Endothelial cell of umbilical vein (primary cell): ENCODE results near the gene CERS6. TPM values are rescaled to one million over a fixed set of nuclear protein-coding genes. Genes with fewer than 3 reads are reported as not detected.

ENCODE experiments used
- BruUV-seq: library from RNA; stranded (reverse); fragments of 400-500 nt; replicated peaks from 2 replicates; lab custom pipeline; 2021; lab: Mats Ljungman, UMichigan
- CTCF ChIA-PET: fragments of 300-600, 350-600 bp; sonication (Branson Sonifier 250); formaldehyde crosslinking; loops from one replicate; lab custom pipeline; 2021; ENCODE audit warnings: antibody characterized with exemption, inconsistent platforms; lab: Charles Lee
- POLR2A ChIA-PET: fragments of 300-600, 350-600 bp; sonication (Branson Sonifier 250); formaldehyde crosslinking; loops from one replicate; lab custom pipeline; 2021; ENCODE audit warnings: antibody characterized with exemption, inconsistent platforms; lab: Charles Lee
- DNase-seq: peaks from one replicate; pipeline ENCODE4 v3.0.0-alpha.2; 2011; ENCODE audit warnings: low read depth, low spot score
- FAIRE-seq: peaks from 2 replicates; lab custom pipeline; 2011; peaks lifted over from hg19 to GRCh38; lab: Jason Lieb, UNC
- H2AFZ ChIP-seq: 2 replicates; pipeline ENCODE4 v1.6.0; 2012; ENCODE audit warnings: low read depth, low read length, control low read depth, inconsistent platforms
- H3K27ac ChIP-seq: 2 replicates; pipeline ENCODE4 v1.5.1; 2011; ENCODE audit warnings: low read depth, mild to moderate bottlenecking, control low read depth, low read length, moderate library complexity; ENCODE audit not compliant: insufficient read depth
- H3K27me3 ChIP-seq, 2 experiments: 2 replicates each; pipeline versions ENCODE4 v1.6.0 to v1.6.1; 2011; ENCODE audit warnings: low read length in 2 of 2, mixed read lengths in 1 of 2; ENCODE audit not compliant: control insufficient read depth in 2 of 2, insufficient read depth in 2 of 2
- H3K36me3 ChIP-seq, 2 experiments: 2 replicates in 1 of 2; 3 replicates in 1 of 2; pipeline ENCODE4 v1.5.1; 2011; ENCODE audit warnings: low read length in 2 of 2, mild to moderate bottlenecking in 1 of 2, moderate library complexity in 1 of 2; ENCODE audit not compliant: control insufficient read depth in 2 of 2, insufficient read depth in 2 of 2; ENCODE audit errors: extremely low read depth in 1 of 2
- H3K4me1 ChIP-seq: 3 replicates; pipeline ENCODE4 v1.5.1; 2011; ENCODE audit warnings: mild to moderate bottlenecking, low read length; ENCODE audit not compliant: control insufficient read depth, insufficient read depth; ENCODE audit errors: extremely low read depth
- H3K4me2 ChIP-seq: 2 replicates; pipeline ENCODE4 v1.6.1; 2011; ENCODE audit warnings: low read length, control low read depth, mixed read lengths; ENCODE audit not compliant: insufficient read depth
- H3K4me3 ChIP-seq, 3 experiments: fragments of 200-600 bp in 1 of 3; sonication (generic), shearing (Covaris generic) in 1 of 3; replicated peaks in 1 of 3; 2 replicates each; pipeline ENCODE4 v1.5.1; 2011 to 2016; ENCODE audit warnings: control low read depth in 3 of 3, low read length in 3 of 3, mild to moderate bottlenecking in 2 of 3, inconsistent platforms in 1 of 3, low read depth in 1 of 3, moderate library complexity in 1 of 3; ENCODE audit not compliant: insufficient read depth in 1 of 3
- H3K79me2 ChIP-seq: 2 replicates; pipeline ENCODE4 v1.6.0; 2012; ENCODE audit warnings: low read length, inconsistent platforms; ENCODE audit not compliant: control insufficient read depth, insufficient read depth
- H3K9ac ChIP-seq: replicated peaks from 2 replicates; pipeline ENCODE3; 2011; ENCODE audit warnings: low read length, control low read depth; ENCODE audit not compliant: insufficient read depth; ENCODE audit errors: extremely low read depth
- H3K9me1 ChIP-seq: replicated peaks from 3 replicates; pipeline ENCODE4 v1.6.0; 2011; ENCODE audit warnings: mild to moderate bottlenecking, low read length; ENCODE audit not compliant: control insufficient read depth, insufficient read depth; ENCODE audit errors: extremely low read depth
- H3K9me3 ChIP-seq: replicated peaks from 2 replicates; pipeline ENCODE4 v1.5.1; 2012; ENCODE audit warnings: low read length, inconsistent platforms; ENCODE audit not compliant: control insufficient read depth, insufficient read depth
- H4K20me1 ChIP-seq: replicated peaks from 2 replicates; pipeline ENCODE3; 2011; ENCODE audit warnings: mild to moderate bottlenecking, low read length; ENCODE audit not compliant: control insufficient read depth, insufficient read depth; ENCODE audit errors: extremely low read depth
- EZH2 ChIP-seq: IDR thresholded peaks from 2 replicates; pipeline ENCODE4 v1.6.1; 2012; ENCODE audit warnings: borderline replicate concordance, low read depth, mild to moderate bottlenecking, moderate library complexity, low read length, inconsistent platforms; ENCODE audit not compliant: severe bottlenecking
- FOS ChIP-seq: IDR thresholded peaks from 2 replicates; pipeline ENCODE4 v1.6.1; 2011; ENCODE audit warnings: mild to moderate bottlenecking, low read length, moderate library complexity, borderline replicate concordance; ENCODE audit not compliant: insufficient read depth
- JUN ChIP-seq: IDR thresholded peaks from 2 replicates; pipeline ENCODE4 v1.6.1; 2011; ENCODE audit warnings: borderline replicate concordance, low read depth; ENCODE audit not compliant: insufficient read length, insufficient read depth
- MYC ChIP-seq: IDR thresholded peaks from one replicate; pipeline ENCODE4 v1.6.1; 2011; ENCODE audit warnings: mild to moderate bottlenecking, low read depth, low read length
- POLR2A ChIP-seq: IDR thresholded peaks from 2 replicates; pipeline ENCODE4 v1.6.1; 2012; ENCODE audit warnings: low read depth, mild to moderate bottlenecking, control low read depth, low read length
- POLR2AphosphoS5 ChIP-seq: IDR thresholded peaks from 2 replicates; pipeline ENCODE4 v1.6.1; 2012; ENCODE audit warnings: low read depth, mild to moderate bottlenecking, control low read depth, low read length, moderate library complexity; ENCODE audit not compliant: insufficient read depth
- dilution Hi-C: fragments of 300-500 bp; cut with MboI; formaldehyde crosslinking; loops from one replicate; pipeline ENCODE4 v1.15.0; 2019; ENCODE audit warnings: low sequenced_read_pairs; ENCODE audit not compliant: extremely low pct_ligation_motif_present
- intact Hi-C: fragments of 100-400 bp; cut with micrococcal nuclease; formaldehyde crosslinking; loops from one replicate; pipeline ENCODE4 v1.10.0; 2022
- polyA plus RNA-seq, 4 experiments: library from polyadenylated mRNA; depleted of rRNA in 3 of 4; stranded (reverse) in 3 of 4; unstranded in 1 of 4; fragments of >200 nt; gene quantifications; 2 replicates each; pipeline versions ENCODE4 v1.2.1 to v1.2.3, GENCODE V29; 2011 to 2012; ENCODE audit warnings: missing spikeins in 1 of 4
- total RNA-seq: library from RNA; stranded (reverse); gene quantifications from 2 replicates; pipeline ENCODE4 v1.2.3, GENCODE V29; 2021
- TF ChIP-seq, protein P1 (sequence below): IDR thresholded peaks from 2 replicates; pipeline ENCODE4 v1.6.1; 2011; ENCODE audit not compliant: insufficient read depth, insufficient read length

Gene CERS6
- total and polyA plus RNA-seq, 2 donors (not counting 3 experiments of a cell fraction or from before 2014, with no cell fraction given) = 2.7 to 11.7 TPM

GRCh38 chr2:168702579-168702978, 246.5 kb downstream of the CERS6 start:
- H3K79me2 ChIP-seq = no peaks in the 10 kb centered on the region
- TF ChIP-seq FOS = no peak
- no peak for TF ChIP-seq MYC
- no peak for TF ChIP-seq EZH2
- no peak for TF ChIP-seq POLR2AphosphoS5
- TF ChIP-seq, protein P1, sequence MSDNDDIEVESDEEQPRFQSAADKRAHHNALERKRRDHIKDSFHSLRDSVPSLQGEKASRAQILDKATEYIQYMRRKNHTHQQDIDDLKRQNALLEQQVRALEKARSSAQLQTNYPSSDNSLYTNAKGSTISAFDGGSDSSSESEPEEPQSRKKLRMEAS = no peak
- TF ChIP-seq JUN = no peak
- no peak for TF ChIP-seq POLR2A
- H3K4me2 ChIP-seq = no peak overlapping the region
- intact Hi-C loops (loop anchor here (10.0 kb wide), 1 partner anchor 568 kb away; no protein-coding TSS in a partner anchor), dilution Hi-C loops (no loop called here)
- H3K4me1 ChIP-seq = no peaks in the 10 kb centered on the region
- H4K20me1 ChIP-seq = no peaks in the 10 kb centered on the region
- no TSS peak for BruUV-seq
- H3K4me3 ChIP-seq = no peak overlapping the region
- H3K9me3 ChIP-seq = no peaks in the 10 kb centered on the region
- POLR2A ChIA-PET = no interaction called here
- no peak overlapping the region for H3K27ac ChIP-seq
- no peaks in the 10 kb centered on the region for H3K9me1 ChIP-seq
- no peak for DNase-seq
- H3K36me3 ChIP-seq = no peaks in the 10 kb centered on the region
- FAIRE-seq = no peak
- CTCF ChIA-PET = interaction anchor here (1.5 kb wide), 1 partner anchor 354 kb away, joined by 4 read pairs; no protein-coding TSS in a partner anchor
- no peak overlapping the region for H3K9ac ChIP-seq
- H3K27me3 ChIP-seq = no peaks in the 10 kb centered on the region
- no peak overlapping the region for H2AFZ ChIP-seq

- FAIRE-seq = no peak
Observed at GRCh38 chr2:168703926-168704325, 247.9 kb downstream of the CERS6 start.

More at GRCh38 chr2:168703926-168704325, 247.9 kb downstream of the CERS6 start:
- no peak overlapping the region for H3K9ac ChIP-seq
- H4K20me1 ChIP-seq = no peaks in the 10 kb centered on the region
- ChIA-PET CTCF (interaction anchor here (1.5 kb wide), 2 partner anchors 355 to 357 kb away, joined by 4 to 6 read pairs; no protein-coding TSS in a partner anchor), POLR2A (no interaction called here)
- H3K9me3 ChIP-seq = no peaks in the 10 kb centered on the region
- H3K4me1 ChIP-seq = no peaks in the 10 kb centered on the region
- dilution Hi-C loops (no loop called here), intact Hi-C loops (loop anchor here (10.0 kb wide), 1 partner anchor 569 kb away; no protein-coding TSS in a partner anchor)
- H3K36me3 ChIP-seq = no peaks in the 10 kb centered on the region
- H3K4me3 ChIP-seq = no peak overlapping the region
- no peak overlapping the region for H2AFZ ChIP-seq
- no peaks in the 10 kb centered on the region for H3K79me2 ChIP-seq
- no peak for TF ChIP-seq EZH2
- DNase-seq = no peak
- H3K27ac ChIP-seq = no peak overlapping the region
- no peak overlapping the region for H3K4me2 ChIP-seq
- BruUV-seq = no TSS peak
- H3K9me1 ChIP-seq = no peaks in the 10 kb centered on the region
- no peaks in the 10 kb centered on the region for H3K27me3 ChIP-seq
